Measurements from ENCODE around the gene KMT2B. TPM values are rescaled to one million over a fixed set of nuclear protein-coding genes. Genes with fewer than 3 reads are reported as not detected.

KMT2B gene
- total RNA-seq, 1 donor from 2014 or later, result 12.6 TPM

DNA sequence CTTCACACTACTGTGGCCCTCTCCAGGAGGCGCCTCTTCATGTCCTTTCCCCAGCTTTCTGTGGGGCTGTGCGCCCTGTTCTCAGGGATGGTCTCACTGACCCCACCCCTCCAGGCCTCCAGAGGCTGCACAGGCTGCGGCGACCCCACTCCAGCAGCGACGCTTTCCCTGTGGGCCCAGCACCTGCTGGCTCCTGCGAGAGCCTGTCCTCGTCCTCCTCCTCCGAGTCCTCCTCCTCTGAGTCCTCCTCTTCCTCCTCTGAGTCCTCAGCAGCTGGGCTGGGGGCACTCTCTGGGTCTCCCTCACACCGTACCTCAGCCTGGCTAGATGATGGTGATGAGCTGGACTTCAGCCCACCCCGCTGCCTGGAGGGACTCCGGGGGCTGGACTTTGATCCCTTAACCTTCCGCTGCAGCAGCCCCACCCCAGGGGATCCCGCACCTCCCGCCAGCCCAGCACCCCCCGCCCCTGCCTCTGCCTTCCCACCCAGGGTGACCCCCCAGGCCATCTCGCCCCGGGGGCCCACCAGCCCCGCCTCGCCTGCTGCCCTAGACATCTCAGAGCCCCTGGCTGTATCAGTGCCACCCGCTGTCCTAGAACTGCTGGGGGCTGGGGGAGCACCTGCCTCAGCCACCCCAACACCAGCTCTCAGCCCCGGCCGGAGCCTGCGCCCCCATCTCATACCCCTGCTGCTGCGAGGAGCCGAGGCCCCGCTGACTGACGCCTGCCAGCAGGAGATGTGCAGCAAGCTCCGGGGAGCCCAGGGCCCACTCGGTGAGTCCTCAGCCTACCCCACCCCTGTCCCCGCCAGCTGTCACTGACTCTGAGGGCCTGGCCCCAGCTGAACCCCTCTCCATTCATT is 68.7 kb downstream of the KMT2B start:
- Histone ChIP-seq H3K4me2 (no peak overlapping the region), H3K79me2 (ENCODE audit: low read depth) (no peaks in the 10 kb centered on the region), H3F3A (ENCODE audit: low read depth) (peaks cover 17% of the 10 kb centered on the region), H3K4me1 (peaks cover 10% of the 10 kb centered on the region), H3K27ac (no peak overlapping the region), H3K9me3 (ENCODE audit: low read depth) (no peaks in the 10 kb centered on the region), H3K9ac (no peak overlapping the region), H3K4me3 (no peak overlapping the region), H3K36me3 (no peaks in the 10 kb centered on the region), H3K27me3 (peaks cover 30% of the 10 kb centered on the region), H2AFZ (replicated peaks) (no peak overlapping the region), H4K20me1 (ENCODE audit: low read depth) (peaks cover 22% of the 10 kb centered on the region)
- no peak for DNase-seq (ENCODE audit: low spot score)
- Mint-ChIP-seq H3K4me1 (no peaks in the 10 kb centered on the region), H3K4me3 (no peak overlapping the region), H3K9me3 (no peaks in the 10 kb centered on the region), H3K36me3 (peaks cover 1% of the 10 kb centered on the region), H3K27me3 (ENCODE audit: insufficient read depth, low read depth) (peaks cover 2% of the 10 kb centered on the region), H3K27ac (no peak overlapping the region)
- TF ChIP-seq EZH2phosphoT487 (IDR thresholded peaks at IDR 0.05) (no peak), EZH2 (IDR thresholded peaks at IDR 0.05) (no peak)
- TF ChIP-seq, protein P1, sequence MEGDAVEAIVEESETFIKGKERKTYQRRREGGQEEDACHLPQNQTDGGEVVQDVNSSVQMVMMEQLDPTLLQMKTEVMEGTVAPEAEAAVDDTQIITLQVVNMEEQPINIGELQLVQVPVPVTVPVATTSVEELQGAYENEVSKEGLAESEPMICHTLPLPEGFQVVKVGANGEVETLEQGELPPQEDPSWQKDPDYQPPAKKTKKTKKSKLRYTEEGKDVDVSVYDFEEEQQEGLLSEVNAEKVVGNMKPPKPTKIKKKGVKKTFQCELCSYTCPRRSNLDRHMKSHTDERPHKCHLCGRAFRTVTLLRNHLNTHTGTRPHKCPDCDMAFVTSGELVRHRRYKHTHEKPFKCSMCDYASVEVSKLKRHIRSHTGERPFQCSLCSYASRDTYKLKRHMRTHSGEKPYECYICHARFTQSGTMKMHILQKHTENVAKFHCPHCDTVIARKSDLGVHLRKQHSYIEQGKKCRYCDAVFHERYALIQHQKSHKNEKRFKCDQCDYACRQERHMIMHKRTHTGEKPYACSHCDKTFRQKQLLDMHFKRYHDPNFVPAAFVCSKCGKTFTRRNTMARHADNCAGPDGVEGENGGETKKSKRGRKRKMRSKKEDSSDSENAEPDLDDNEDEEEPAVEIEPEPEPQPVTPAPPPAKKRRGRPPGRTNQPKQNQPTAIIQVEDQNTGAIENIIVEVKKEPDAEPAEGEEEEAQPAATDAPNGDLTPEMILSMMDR (IDR thresholded peaks at IDR 0.05), result no peak

DNA sequence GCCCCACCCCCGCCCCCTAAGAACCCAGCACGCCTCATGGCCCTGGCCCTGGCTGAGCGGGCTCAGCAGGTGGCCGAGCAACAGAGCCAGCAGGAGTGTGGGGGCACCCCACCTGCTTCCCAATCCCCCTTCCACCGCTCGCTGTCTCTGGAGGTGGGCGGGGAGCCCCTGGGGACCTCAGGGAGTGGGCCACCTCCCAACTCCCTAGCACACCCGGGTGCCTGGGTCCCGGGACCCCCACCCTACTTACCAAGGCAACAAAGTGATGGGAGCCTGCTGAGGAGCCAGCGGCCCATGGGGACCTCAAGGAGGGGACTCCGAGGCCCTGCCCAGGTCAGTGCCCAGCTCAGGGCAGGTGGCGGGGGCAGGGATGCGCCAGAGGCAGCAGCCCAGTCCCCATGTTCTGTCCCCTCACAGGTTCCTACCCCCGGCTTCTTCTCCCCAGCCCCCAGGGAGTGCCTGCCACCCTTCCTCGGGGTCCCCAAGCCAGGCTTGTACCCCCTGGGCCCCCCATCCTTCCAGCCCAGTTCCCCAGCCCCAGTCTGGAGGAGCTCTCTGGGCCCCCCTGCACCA is 69.5 kb downstream of the KMT2B start:
- H3F3A ChIP-seq (ENCODE audit: low read depth), result peaks cover 17% of the 10 kb centered on the region
- H3K79me2 ChIP-seq (ENCODE audit: low read depth), result no peaks in the 10 kb centered on the region
- peaks cover 19% of the 10 kb centered on the region for H4K20me1 ChIP-seq (ENCODE audit: low read depth)
- Mint-ChIP-seq H3K27me3 (ENCODE audit: insufficient read depth, low read depth) (peaks cover 2% of the 10 kb centered on the region), H3K36me3 (peaks cover 1% of the 10 kb centered on the region), H3K9me3 (no peaks in the 10 kb centered on the region), H3K4me3 (no peak overlapping the region), H3K4me1 (no peaks in the 10 kb centered on the region), H3K27ac (no peak overlapping the region)
- H3K36me3 ChIP-seq, result no peaks in the 10 kb centered on the region
- no peak for DNase-seq (ENCODE audit: low spot score)
- H3K27me3 ChIP-seq, result peaks cover 30% of the 10 kb centered on the region
- H3K9me3 ChIP-seq (ENCODE audit: low read depth), result no peaks in the 10 kb centered on the region
- no peak overlapping the region for H3K27ac ChIP-seq
- H2AFZ ChIP-seq (replicated peaks), result no peak overlapping the region
- no peak overlapping the region for H3K9ac ChIP-seq
- peaks cover 10% of the 10 kb centered on the region for H3K4me1 ChIP-seq
- H3K4me2 ChIP-seq, result no peak overlapping the region
- TF ChIP-seq EZH2 (IDR thresholded peaks at IDR 0.05) (no peak), EZH2phosphoT487 (IDR thresholded peaks at IDR 0.05) (no peak)
- TF ChIP-seq, protein P1 (IDR thresholded peaks at IDR 0.05), result no peak
- no peak overlapping the region for H3K4me3 ChIP-seq

Other genes with a start within 250 kb of the KMT2B start
- gene KRTDAP, start 227.5 kb upstream of the KMT2B start, total RNA-seq (ENCODE audit: low replicate concordance), result not detected in 2 replicates
- 175 and 208 TPM in 2 replicates for gene DMKN, start 204.4 kb upstream of the KMT2B start, total RNA-seq (ENCODE audit: low replicate concordance)
- gene SBSN, start 189.7 kb upstream of the KMT2B start, total RNA-seq (ENCODE audit: low replicate concordance), result not detected in 2 replicates
- not detected in 2 replicates for gene GAPDHS, start 184.5 kb upstream of the KMT2B start, total RNA-seq (ENCODE audit: low replicate concordance)
- 57.8 and 81.7 TPM in 2 replicates for gene TMEM147, start 172.4 kb upstream of the KMT2B start, total RNA-seq (ENCODE audit: low replicate concordance)
- gene ATP4A, start 154.3 kb upstream of the KMT2B start, total RNA-seq (ENCODE audit: low replicate concordance), result 0.12 TPM in 1 of 2 replicates, not detected in the other
- 0.34 TPM in 1 of 2 replicates, not detected in the other for gene PMIS2, start 131.8 kb upstream of the KMT2B start, total RNA-seq (ENCODE audit: low replicate concordance)
- gene HAUS5, start 105.3 kb upstream of the KMT2B start, total RNA-seq (ENCODE audit: low replicate concordance), result 12.4 and 27.8 TPM in 2 replicates
- 20.1 and 53.7 TPM in 2 replicates for gene RBM42, start 89.0 kb upstream of the KMT2B start, total RNA-seq (ENCODE audit: low replicate concordance)
- gene ETV2, start 76.3 kb upstream of the KMT2B start, total RNA-seq (ENCODE audit: low replicate concordance), result 0.71 TPM in 1 of 2 replicates, not detected in the other
- 403 and 511 TPM in 2 replicates for gene COX6B1, start 69.7 kb upstream of the KMT2B start, total RNA-seq (ENCODE audit: low replicate concordance)
- 1.3 TPM in 1 of 2 replicates, not detected in the other for gene UPK1A, start 51.5 kb upstream of the KMT2B start, total RNA-seq (ENCODE audit: low replicate concordance)
- not detected in 2 replicates for gene ZBTB32, start 13.4 kb upstream of the KMT2B start, total RNA-seq (ENCODE audit: low replicate concordance)
- 5.0 and 9.2 TPM in 2 replicates for gene IGFLR1, start 24.4 kb downstream of the KMT2B start, total RNA-seq (ENCODE audit: low replicate concordance)
- 17.2 and 27.9 TPM in 2 replicates for gene U2AF1L4, start 27.4 kb downstream of the KMT2B start, total RNA-seq (ENCODE audit: low replicate concordance)
- 10.9 and 29.6 TPM in 2 replicates for gene PSENEN, start 27.6 kb downstream of the KMT2B start, total RNA-seq (ENCODE audit: low replicate concordance)
- gene LIN37, start 30.6 kb downstream of the KMT2B start, total RNA-seq (ENCODE audit: low replicate concordance), result 11.4 and 12.4 TPM in 2 replicates
- not detected in 2 replicates for gene HSPB6, start 39.0 kb downstream of the KMT2B start, total RNA-seq (ENCODE audit: low replicate concordance)
- gene PROSER3, start 40.2 kb downstream of the KMT2B start, total RNA-seq (ENCODE audit: low replicate concordance), result 7.1 and 13.4 TPM in 2 replicates
- 6.5 and 15.1 TPM in 2 replicates for gene ARHGAP33, start 57.6 kb downstream of the KMT2B start, total RNA-seq (ENCODE audit: low replicate concordance)
- gene PRODH2, start 94.8 kb downstream of the KMT2B start, total RNA-seq (ENCODE audit: low replicate concordance), result not detected in 2 replicates
- 0.40 and 0.62 TPM in 2 replicates for gene NPHS1, start 134.5 kb downstream of the KMT2B start, total RNA-seq (ENCODE audit: low replicate concordance)
- gene KIRREL2, start 138.9 kb downstream of the KMT2B start, total RNA-seq (ENCODE audit: low replicate concordance), result 2.4 and 5.5 TPM in 2 replicates
- 89.5 and 191 TPM in 2 replicates for gene APLP1, start 150.6 kb downstream of the KMT2B start, total RNA-seq (ENCODE audit: low replicate concordance)
- gene NFKBID, start 182.5 kb downstream of the KMT2B start, total RNA-seq (ENCODE audit: low replicate concordance), result 1.3 and 4.7 TPM in 2 replicates
- not detected in 2 replicates for gene HCST, start 184.5 kb downstream of the KMT2B start, total RNA-seq (ENCODE audit: low replicate concordance)
- gene TYROBP, start 190.3 kb downstream of the KMT2B start, total RNA-seq (ENCODE audit: low replicate concordance), result not detected in 2 replicates
- gene LRFN3, start 218.4 kb downstream of the KMT2B start, total RNA-seq (ENCODE audit: low replicate concordance), result 2.3 and 9.5 TPM in 2 replicates